ENCODE data around the gene COQ8B.

The COQ8B gene

GRCh38 chr19:40673397-40673796 is 43.3 kb downstream of the COQ8B start:
- no peak for DNase-seq (ENCODE audit: extremely low spot score)
- ChIA-PET CTCF (interaction anchor here (1.4 to 3.5 kb wide), 2 partner anchors 10 to 134 kb away, joined by 5 to 14 read pairs; no protein-coding TSS in a partner anchor), POLR2A (no interaction called here)
- TF ChIP-seq, protein P1, sequence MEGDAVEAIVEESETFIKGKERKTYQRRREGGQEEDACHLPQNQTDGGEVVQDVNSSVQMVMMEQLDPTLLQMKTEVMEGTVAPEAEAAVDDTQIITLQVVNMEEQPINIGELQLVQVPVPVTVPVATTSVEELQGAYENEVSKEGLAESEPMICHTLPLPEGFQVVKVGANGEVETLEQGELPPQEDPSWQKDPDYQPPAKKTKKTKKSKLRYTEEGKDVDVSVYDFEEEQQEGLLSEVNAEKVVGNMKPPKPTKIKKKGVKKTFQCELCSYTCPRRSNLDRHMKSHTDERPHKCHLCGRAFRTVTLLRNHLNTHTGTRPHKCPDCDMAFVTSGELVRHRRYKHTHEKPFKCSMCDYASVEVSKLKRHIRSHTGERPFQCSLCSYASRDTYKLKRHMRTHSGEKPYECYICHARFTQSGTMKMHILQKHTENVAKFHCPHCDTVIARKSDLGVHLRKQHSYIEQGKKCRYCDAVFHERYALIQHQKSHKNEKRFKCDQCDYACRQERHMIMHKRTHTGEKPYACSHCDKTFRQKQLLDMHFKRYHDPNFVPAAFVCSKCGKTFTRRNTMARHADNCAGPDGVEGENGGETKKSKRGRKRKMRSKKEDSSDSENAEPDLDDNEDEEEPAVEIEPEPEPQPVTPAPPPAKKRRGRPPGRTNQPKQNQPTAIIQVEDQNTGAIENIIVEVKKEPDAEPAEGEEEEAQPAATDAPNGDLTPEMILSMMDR (IDR thresholded peaks at IDR 0.05; ENCODE audit: control extremely low read depth, extremely low read depth, low read depth, missing control alignments): no peak

DNA sequence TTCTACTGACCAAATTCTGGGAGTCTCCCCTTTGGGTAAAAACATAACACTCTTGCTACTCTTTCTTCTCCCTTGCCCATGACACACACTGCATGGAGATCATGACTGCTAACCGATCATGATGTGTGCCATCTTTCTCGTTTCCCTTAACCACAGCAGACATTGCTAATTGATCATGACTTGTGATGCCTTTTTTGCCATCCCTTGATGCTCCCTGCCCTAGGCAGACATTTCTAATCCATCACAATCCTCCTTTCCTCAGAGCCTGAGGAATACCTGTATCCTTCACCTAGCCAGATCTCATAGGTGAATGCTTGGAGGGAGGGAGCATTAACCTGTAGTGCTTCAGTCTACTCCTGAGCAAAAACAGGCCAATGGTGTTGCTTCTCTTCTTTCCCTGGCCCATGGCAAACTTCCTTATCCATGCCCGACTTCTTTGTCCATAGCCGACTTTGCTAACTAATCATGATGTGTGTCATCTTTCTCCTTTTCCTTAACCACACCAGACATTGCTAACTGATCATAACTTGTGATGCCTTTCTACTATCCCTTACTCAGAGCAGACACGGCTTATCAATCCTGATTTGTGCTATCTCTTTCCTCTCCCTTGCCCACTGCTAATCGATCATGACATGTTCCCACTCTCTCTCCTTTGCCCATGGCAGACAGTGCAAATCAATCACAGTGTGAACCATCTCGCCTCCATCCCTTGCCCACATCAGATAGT is 44.0 kb downstream of the COQ8B start:
- ChIA-PET CTCF (interaction anchor here (1.2 to 3.5 kb wide), 3 partner anchors 9 to 38 kb away, joined by 5 to 14 read pairs (median 9); no protein-coding TSS in a partner anchor), POLR2A (no interaction called here)
- no peak for DNase-seq (ENCODE audit: extremely low spot score)
- TF ChIP-seq, protein P1 (IDR thresholded peaks at IDR 0.05; ENCODE audit: control extremely low read depth, extremely low read depth, low read depth, missing control alignments): no peak

DNA sequence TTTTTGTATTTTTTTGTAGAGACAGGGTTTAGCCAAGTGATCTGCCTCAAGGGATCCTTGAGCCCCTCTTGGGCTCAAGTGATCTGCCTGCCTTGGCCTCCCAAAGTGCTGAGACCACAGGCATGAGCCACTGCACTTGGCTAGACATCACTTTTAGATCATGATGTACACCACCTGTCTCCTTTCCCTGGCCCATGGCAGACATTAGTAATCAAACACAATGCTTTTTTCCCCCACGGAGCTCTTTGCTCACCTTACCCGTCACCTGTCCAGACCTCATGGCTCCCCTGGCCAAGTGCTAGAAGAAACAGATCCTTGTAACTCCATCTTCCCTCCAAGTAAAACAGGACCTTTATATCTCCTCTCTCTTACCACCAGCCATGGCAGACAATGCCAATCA is 44.6 kb downstream of the COQ8B start:
- TF ChIP-seq, protein P1 (IDR thresholded peaks at IDR 0.05; ENCODE audit: control extremely low read depth, extremely low read depth, low read depth, missing control alignments): no peak
- POLR2A ChIA-PET: no interaction called here
- CTCF ChIA-PET: interaction anchor here (1.2 to 1.8 kb wide), 2 partner anchors 9 to 38 kb away, joined by 5 to 9 read pairs; no protein-coding TSS in a partner anchor
- no peak for DNase-seq (ENCODE audit: extremely low spot score)

DNA sequence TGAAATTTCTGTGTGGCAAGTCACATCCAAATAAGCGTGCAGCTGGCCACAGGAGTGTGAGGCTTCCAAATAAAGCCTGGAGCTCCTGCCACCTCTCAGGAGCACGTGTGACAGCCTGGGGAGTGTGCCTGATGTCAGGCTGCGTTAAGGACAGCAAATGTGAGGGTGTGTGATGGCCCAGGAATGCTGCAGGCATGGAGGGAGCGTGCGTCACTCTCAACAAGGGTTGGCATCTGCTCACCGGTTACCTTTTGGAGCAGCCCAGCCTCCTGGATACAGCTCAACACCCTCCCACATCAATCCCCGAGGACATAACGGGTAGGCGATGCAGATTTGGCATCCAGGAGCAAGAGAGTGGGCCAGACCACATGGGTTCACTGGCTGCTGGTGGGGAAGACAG is 45.3 kb downstream of the COQ8B start:
- ChIA-PET POLR2A (no interaction called here), CTCF (interaction anchor here (0.9 to 1.8 kb wide), 3 partner anchors 8 to 37 kb away, joined by 3 to 9 read pairs (median 5); no protein-coding TSS in a partner anchor)
- no peak for DNase-seq (ENCODE audit: extremely low spot score)
- TF ChIP-seq, protein P1 (IDR thresholded peaks at IDR 0.05; ENCODE audit: control extremely low read depth, extremely low read depth, low read depth, missing control alignments): no peak

DNA sequence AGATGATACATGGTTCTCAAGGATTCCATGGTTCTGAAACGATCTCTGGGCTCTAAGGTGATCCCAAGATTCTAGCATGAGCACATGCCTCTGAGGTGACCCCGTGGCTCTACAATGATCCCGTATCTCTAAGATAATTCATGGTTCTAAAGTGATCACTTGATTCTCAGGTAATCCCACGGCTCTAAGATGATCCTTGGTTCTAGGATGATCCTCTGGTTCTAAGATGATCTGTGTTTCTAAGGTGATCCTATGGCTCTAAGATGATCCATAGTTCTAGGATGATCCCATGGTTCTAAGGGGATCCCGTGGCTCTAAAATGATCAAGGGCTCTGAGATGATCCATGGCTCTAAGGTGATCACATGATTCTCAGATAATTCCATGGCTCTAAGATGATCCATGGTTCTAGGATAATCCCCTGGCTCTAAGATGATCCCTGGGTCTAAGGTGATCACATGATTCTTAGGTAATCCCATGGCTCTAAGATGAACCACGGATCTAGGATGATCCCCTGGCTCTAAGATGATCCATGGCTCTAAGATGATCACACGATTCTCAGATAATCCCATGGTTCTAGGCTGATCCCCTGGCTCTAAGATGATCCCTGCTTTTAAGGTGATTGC is 47.6 kb downstream of the COQ8B start:
- no peak for DNase-seq (ENCODE audit: extremely low spot score)
- TF ChIP-seq, protein P1 (IDR thresholded peaks at IDR 0.05; ENCODE audit: control extremely low read depth, extremely low read depth, low read depth, missing control alignments): no peak
- POLR2A ChIA-PET: no interaction called here
- CTCF ChIA-PET: no interaction called here

DNA sequence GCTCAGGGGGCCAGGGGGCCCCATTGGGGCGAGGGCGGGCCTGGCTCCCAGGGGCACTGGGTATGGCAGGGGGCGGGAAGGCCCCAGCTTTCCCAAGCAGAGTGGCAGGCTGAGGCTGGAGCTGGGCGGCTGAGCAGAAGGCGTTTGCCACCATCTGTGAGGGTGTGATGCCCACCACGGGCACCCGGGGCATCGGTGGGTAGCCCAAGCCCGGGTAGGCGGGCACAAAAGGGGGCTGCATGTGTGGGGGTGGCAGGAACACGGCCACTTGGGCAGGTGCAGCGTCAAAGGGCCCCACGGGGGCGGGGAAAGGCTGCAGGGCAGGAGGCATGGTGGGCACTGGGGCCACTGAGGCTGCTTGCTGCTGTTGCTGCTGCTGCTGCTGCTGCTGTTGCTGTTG is 49.1 kb downstream of the COQ8B start:
- ChIA-PET POLR2A (no interaction called here), CTCF (interaction anchor here (1.0 kb wide), 1 partner anchor 33 kb away, joined by 3 read pairs; no protein-coding TSS in a partner anchor)
- DNase-seq (ENCODE audit: extremely low spot score): no peak
- TF ChIP-seq, protein P1 (IDR thresholded peaks at IDR 0.05; ENCODE audit: control extremely low read depth, extremely low read depth, low read depth, missing control alignments): no peak
